HG03175 (cell line): ENCODE results near the gene HMGN4.

ENCODE experiments used
- ATAC-seq: cut with Tn5 transposase; IDR thresholded peaks from one replicate; pipeline ENCODE4 v1.9.1; 2021; ENCODE audit warnings: mild to moderate bottlenecking, moderate library complexity; ENCODE audit not compliant: unreplicated experiment

The HMGN4 gene

DNA sequence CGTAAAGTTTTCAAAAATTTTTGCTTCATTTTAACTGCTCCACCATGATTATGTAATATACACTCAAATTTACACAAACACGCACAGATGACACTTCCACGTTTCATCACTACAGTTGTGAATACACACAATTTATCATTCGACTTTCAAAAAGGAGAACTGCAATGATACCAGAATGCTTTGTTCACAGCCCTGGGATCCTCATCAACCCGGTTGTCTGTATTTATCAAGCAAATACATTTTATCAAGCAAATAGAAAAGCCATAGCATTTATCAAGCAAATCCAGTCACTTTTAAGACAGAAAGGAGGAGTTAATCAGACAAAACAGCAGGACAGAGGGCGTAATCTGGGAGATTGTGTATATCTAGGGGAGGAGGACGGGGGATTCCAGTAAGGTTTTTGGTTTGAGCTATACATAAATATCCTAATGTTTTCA, 38.3 kb downstream of the HMGN4 start:
- ATAC-seq = no peak

DNA sequence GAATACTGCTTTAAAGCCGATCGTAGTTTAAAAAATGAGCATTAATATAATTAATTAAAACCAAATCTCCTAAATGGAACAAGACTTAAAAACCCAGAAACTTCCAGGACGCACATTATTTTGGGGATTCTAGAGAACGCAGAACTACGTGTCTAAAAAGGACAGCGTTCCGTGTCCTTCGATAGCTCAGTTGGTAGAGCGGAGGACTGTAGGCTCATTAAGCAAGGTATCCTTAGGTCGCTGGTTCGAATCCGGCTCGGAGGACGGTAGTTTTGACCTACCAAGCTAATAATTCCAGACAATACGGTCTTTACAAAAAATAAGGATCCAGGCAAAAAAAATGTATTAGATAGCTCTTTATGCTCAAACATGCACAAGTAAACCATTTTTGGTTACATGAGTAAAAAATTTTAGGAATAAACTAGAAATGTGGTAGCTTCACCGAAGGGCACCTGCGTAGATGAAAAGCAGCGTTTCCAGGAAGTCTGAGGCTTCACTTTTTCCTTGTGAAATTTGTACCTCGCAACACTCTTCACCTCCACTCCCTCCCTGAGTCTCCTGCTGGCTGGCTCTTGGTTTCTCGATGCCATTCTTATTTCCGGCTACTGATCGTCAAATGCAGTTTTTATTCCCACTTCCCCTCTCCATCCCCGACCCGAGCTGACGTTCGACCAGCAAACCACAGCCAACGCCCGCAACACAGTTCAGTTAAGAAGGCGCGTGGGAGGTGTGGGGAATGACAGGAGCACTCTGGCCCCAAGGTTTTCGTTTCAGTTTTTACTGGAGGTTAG, 39.0 kb downstream of the HMGN4 start:
- ATAC-seq = no peak

DNA sequence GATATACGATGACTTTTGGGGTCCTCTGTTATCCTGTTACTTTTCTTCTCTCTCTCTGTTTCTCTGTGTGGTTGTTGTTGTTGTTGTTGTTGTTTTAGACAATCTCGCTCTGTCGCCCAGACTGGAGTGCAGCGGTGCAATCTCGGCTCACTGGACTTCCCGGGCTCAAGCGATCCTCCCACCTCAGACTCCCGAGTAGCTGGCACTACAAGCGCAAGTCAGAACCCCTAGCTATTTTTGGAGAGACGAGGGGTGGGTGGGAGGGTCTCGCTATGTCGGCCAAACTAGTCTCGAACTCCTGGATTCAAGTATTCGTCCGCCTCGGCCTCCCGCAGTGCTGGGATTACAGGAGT, 39.5 kb downstream of the HMGN4 start:
- ATAC-seq = no peak

DNA sequence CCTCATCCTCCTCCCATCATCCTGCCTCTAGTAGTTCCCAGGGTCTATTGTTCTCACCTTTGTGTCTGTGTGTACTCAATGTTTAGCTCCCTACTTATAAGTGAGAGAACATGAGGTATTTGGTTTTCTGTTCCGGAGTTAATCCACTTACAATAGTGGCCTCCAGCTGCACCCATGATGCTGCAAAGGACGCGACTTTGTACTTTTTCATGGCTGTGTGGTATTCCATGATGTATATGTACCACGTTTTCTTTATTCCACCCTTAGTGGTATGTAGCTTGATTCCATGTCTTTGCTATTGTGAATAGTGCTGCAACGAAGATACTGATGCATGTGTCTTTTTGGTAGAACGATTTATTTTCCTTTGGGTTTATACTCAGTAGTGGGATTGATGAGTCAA, 40.1 kb downstream of the HMGN4 start:
- ATAC-seq = no peak

DNA sequence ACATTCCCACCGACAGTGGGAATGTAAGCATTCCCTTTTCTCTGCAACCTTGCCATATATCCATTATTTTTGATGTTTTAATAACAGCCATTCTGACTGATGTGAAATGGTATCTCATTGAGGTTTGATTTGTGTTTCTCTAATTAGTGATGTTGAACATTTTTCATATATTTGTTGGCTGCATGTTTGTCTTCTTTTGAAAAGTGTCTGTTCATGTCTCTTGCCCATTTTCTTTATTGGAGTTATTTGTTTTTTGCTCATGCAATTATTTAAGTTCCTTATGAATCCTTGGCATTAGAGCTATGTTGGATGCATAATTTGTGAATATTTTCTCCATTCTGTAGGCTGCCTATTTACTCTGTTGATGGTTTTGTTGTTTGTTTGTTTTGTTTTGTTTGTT, 40.6 kb downstream of the HMGN4 start:
- ATAC-seq = no peak

DNA sequence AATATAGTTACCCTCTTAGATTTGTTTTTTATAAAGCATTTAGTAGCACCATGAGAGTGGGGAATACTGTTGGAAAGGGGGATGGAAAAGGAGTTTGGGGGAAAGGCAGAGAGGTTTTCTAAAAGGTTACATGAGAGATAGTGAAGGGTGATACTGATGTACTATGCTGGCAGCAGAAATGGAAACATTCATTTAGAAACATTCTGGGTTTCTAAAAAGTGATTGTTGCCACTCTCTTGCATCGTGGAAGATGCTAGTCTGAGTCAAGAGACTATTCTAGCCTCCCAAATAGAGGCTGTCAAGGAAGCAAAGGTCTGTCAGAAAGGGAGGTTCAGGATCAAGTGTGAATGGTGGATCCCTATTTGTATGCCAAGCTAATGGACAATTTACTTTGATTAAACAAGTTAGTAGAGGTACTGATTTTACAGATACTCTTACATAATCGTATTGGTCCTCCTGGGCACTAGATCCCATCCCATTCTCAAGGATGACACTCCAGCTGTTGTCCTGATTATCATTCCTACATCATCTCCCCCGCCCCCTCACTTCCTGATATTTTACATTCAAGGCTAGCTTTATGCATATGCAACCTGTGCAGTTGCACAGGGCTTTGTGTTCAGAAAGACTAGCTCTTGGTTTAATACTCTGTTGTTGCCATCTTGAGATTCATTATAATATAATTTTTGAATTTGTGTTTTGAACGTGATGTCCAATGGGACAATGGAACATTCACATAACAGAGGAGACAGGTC, 43.2 kb downstream of the HMGN4 start:
- ATAC-seq = no peak

DNA sequence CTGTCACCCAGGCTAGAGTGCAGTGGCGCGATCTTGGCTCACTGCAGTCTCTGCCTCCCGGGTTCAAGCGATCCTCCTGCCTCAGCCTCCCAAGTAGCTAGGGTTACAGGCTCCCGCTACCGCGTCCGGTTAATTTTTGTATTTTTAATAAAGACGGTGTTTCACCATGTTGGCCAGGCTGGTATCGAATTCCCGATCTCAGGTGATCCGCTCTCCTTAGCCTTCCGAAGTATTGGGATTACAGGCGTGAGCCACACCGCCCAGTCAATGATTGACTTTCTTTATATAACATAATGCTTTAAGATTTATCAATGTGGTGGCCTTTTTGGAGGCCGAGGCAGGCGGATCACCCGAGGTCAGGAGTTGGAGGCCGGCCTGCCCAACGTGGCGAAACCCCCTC, 50.8 kb downstream of the HMGN4 start:
- ATAC-seq = no peak

DNA sequence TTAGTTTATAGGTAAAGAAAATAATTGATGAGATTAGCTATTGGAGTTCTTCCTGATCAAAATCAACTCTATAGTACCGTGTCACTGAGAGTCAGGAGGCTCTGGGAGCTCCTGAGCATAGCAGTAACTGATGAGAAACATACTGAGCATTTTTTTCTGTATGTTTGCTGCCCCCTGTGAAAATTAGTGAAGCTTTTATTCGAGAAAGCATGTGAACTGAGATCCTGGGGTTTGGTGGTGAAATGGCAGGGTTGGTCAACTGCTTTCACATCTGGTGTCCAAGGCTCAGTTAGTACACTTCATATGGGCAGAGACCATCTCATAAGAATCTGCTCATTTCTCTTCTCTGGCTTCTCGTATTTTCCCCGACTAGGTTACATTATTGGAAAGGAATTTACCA, 54.5 kb downstream of the HMGN4 start:
- ATAC-seq = no peak

DNA sequence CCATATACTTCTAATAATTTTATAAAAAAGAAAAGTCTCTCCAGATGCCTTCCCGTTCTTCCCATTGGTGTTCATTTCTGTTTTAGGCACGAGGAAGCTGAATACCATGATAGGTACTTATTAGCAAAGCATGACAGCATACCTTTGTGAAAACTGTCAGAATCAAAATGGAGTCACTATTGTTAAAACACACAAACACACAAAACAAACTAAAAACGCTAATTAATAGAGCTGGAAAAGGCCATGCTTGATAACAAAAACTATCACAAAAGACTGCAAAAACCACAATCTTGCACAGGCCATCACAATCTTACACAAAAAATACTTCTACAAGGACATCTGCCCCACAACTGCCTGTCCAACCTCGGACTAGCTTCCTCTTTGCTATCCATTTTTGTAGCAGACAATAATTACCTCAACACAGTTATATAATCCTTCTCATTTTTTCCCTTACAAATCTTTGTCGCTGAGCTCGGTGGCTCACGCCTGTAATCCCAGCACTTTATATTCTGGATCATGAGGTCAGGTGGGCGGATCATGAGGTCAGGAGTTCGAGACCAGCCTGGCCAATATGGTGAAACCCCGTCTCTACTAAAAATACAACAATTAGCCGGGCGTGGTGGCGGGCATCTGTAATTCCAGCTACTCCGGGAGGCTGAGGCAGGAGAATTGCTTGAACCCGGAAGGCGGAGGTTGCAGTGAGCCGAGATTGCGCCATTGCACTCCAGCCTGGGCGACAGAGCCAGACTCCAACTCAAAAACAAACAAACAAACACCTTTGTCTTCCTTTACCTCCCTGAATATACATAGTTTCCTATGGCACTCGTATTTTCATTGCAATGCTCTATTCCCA, 55.3 kb downstream of the HMGN4 start:
- no peak for ATAC-seq

DNA sequence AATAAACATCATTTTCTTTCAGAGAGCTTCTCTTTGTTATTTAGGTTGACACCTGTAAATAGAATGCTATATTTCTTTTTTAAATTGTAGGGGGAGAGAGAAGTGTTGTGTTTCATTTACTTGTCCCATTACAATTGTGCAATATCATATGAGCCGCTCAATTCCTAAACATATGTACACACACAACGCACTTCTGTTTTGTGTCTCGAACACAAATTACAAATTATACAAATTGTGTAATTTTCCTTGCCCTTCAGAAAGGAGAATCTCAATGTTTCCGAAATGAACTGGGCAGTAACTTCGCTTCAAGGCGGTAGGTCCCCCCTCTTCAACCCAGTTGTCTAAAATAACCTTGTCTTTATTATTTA, 55.9 kb downstream of the HMGN4 start:
- no peak for ATAC-seq

DNA sequence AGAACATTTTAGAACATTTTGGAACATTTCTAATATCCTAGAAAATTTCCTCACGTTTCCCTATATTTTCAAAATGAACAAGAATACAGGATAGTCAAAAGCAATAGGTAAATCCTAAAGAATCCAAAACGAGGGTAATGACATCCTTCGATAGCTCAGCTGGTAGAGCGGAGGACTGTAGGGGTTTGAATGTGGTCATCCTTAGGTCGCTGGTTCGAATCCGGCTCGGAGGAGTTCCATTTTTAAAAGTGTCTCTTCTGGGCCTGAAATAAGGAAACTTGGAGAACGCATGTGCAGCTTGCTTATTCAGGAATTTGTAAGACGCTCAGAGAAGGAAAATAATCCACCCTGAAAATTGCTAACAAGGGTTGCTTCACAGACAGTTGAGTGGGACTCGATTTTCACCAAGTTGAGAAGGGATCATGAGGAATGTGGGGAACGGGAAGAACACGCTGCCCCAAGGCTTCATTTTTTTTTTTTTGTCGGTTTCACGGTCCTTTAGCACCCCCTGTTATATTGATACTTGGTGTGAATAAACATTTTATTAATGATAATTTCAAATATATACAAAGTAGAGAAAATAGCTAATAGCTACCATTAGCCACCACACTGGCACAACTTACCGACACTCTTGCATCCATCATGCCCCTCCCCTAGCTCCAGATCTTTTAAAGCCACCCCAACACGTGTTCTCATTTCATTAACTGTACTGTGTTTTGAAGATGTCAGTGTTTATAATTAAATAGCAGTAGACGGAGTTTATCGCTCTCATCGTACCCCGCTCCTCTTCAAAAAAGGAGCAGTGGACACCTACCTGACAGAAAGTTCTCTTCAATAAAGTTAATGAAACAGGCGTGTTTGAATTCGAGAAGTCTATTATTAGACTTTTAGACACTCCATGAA, 56.8 kb downstream of the HMGN4 start:
- ATAC-seq = no peak

DNA sequence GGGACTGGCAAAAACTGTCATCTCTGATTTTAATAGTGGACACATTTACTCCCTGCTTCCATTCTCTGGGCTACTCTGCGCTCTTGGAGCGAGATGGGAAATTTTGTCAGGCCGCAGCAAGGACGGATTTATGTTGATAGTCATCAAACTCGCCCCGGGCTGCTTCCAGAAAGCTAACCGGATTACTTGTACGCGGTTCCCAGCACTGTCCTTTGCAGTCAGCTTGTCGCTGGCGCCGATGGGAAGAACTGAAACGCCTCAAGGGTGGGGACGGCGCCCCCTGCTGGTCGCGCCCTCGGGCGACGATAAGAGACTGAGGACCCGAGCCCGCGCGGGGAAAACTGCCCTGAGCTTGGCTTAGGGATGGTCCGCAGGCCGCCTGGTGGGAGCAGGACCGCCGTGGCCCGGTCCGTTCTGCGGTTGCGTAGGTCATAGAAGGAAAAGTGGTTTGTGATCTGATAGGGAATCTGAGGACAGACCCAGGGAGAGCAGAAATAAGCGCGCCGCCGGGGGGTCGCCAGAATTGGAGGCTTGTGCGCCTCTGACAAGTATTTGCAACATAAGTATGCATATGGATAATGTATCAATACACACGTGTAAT, 57.6 kb downstream of the HMGN4 start:
- no peak for ATAC-seq
